ENCODE measurements around the gene AUNIP. TPM values are rescaled to one million over a fixed set of nuclear protein-coding genes. Genes with fewer than 3 reads are reported as not detected.

The AUNIP gene
- total and polyA plus RNA-seq, 2 of the 8 experiments (the other 6 are each of a cell fraction or from before 2014, with no cell fraction given): 18.6 to 23.2 TPM

DNA sequence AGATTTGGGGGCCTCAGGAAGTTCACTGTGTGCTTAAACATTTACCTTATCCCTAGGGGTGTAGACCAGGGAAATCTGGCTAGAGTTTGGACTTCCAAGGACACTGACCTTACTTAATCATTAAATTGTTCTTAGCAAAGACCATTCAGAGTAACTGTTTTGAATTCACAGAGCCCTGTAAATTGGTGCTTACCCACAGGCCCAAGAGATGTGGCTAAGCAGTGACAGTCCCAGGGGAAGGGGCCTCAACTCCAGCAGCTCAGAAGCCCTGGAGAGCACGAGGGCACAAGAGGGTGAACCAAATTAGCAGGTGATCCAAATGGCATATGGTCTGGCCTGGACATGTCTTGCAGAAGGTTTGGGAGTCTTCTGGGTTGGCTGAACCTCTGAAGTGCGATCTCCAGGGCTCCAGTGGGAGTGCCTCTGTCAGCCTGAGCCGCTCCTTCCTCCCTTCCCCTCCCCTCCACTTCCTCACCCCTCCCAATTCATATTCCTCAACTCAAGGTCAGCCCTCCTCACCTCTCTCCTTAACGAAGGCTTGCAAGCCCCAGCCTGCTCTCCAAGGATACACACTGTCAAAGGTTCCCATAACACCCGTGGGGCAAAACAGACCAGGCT is 11.9 kb upstream of the AUNIP start:
- H4K5ac ChIP-seq (ENCODE audit: insufficient read length, low read depth, low read length): no peak overlapping the region
- peaks cover 8% of the 10 kb centered on the region for H3K23me2 ChIP-seq (ENCODE audit: low read depth, low read length)
- no peak overlapping the region for H3K14ac ChIP-seq (ENCODE audit: insufficient read length)
- H2AK5ac ChIP-seq (ENCODE audit: low read depth, low read length): no peak overlapping the region
- DNase-seq (ENCODE audit: low read depth in 1 of 2, low spot score in 2 of 2): no peak
- H3K9me3 ChIP-seq (ENCODE audit: insufficient read depth in 2 of 2, low read depth in 1 of 2, low read length in 1 of 2): no peaks in the 10 kb centered on the region
- no peak overlapping the region for H3K23ac ChIP-seq (ENCODE audit: insufficient read length)
- no peak overlapping the region for H3K18ac ChIP-seq (ENCODE audit: extremely low read depth, low read length)
- H3K79me2 ChIP-seq (ENCODE audit: control insufficient read depth in 1 of 2, insufficient read depth in 2 of 2, low read length in 2 of 2): no peaks in the 10 kb centered on the region
- no peak overlapping the region for H4K8ac ChIP-seq (ENCODE audit: extremely low read depth, insufficient read depth, low read length)
- H3K4me2 ChIP-seq (ENCODE audit: insufficient read depth in 1 of 2, low read depth in 2 of 2, low read length in 2 of 2): no peak overlapping the region
- H2AFZ ChIP-seq (ENCODE audit: low read length): no peak overlapping the region
- no peaks in the 10 kb centered on the region for H3K36me3 ChIP-seq (ENCODE audit: control insufficient read depth in 2 of 4, insufficient read depth in 4 of 4, low read length in 3 of 4)
- H2BK120ac ChIP-seq (replicated peaks; ENCODE audit: low read depth, low read length): no peak overlapping the region
- no peak overlapping the region for H3K9ac ChIP-seq (replicated peaks in 1 of 4; ENCODE audit: extremely low read depth in 1 of 4, low read depth in 3 of 4, low read length in 3 of 4)
- FAIRE-seq: no peak
- no peak overlapping the region for H3K27ac ChIP-seq (ENCODE audit: low read depth, low read length)
- no peak overlapping the region for H3K56ac ChIP-seq (replicated peaks; ENCODE audit: insufficient read length, low read depth, low read length)
- H2BK12ac ChIP-seq (ENCODE audit: low read depth, low read length): no peak overlapping the region
- H3K4me1 ChIP-seq (replicated peaks in 1 of 4; ENCODE audit: control insufficient read depth in 3 of 4, insufficient read depth in 4 of 4, low read length in 3 of 4): peaks cover 3 to 23% (median 19%) of the 10 kb centered on the region in 4 experiments
- no peak overlapping the region for H3K4me3 ChIP-seq (ENCODE audit: extremely low read depth in 1 of 4, insufficient read depth in 2 of 4, low read depth in 3 of 4, low read length in 4 of 4)
- no peak overlapping the region for H2BK15ac ChIP-seq (ENCODE audit: low read length)
- 67% methylated on average over 4 of the region's 5 CpGs; no CpG with 5 or more reads in 1 of the 2 experiments for WGBS, 2 experiments (ENCODE audit: extremely low coverage in 1 of 2, insufficient coverage in 1 of 2, insufficient read length in 1 of 2, insufficient replicate concordance in 2 of 2, low coverage in 1 of 2, low lambda C conversion rate in 2 of 2, missing lambda C conversion rate in 1 of 2)
- POLR2A ChIA-PET (ENCODE audit: partially characterized antibody): interaction anchor here (1.1 to 1.7 kb wide), 3 partner anchors 9 to 36 kb away, joined by 3 to 8 read pairs (median 4); no protein-coding TSS in a partner anchor
- H3K4ac ChIP-seq (replicated peaks; ENCODE audit: insufficient read length, low read depth, low read length): no peak overlapping the region
- H3K79me1 ChIP-seq (ENCODE audit: low read depth, low read length): peaks cover 2% of the 10 kb centered on the region
- H3K27me3 ChIP-seq (replicated peaks in 1 of 4; ENCODE audit: control insufficient read depth in 3 of 4, extremely low read depth in 1 of 4, insufficient read depth in 3 of 4, low read length in 3 of 4): peaks cover 0 to 2% (median 0%) of the 10 kb centered on the region in 4 experiments; a peak in 2 of 7 replicates
- CTCF ChIA-PET (ENCODE audit: partially characterized antibody): interaction anchor here (0.9 to 1.5 kb wide), 4 partner anchors 18 to 139 kb away, joined by 3 to 4 read pairs (median 4); no protein-coding TSS in a partner anchor
- peak overlapping the region; percentile 60; the same call in 1 of the 2 replicates for H2BK5ac ChIP-seq (ENCODE audit: low read depth, low read length)
- no peaks in the 10 kb centered on the region for H4K20me1 ChIP-seq (replicated peaks in 1 of 2; ENCODE audit: control insufficient read depth in 1 of 2, insufficient read depth in 2 of 2, low read length in 2 of 2)
- no peak overlapping the region for H4K91ac ChIP-seq (replicated peaks; ENCODE audit: insufficient read length, low read length)
- no peak overlapping the region for H2BK20ac ChIP-seq (ENCODE audit: low read length)
- TF ChIP-seq SIRT6 (IDR thresholded peaks at IDR 0.05; ENCODE audit: low read length): no peak
- TF ChIP-seq, protein P1, sequence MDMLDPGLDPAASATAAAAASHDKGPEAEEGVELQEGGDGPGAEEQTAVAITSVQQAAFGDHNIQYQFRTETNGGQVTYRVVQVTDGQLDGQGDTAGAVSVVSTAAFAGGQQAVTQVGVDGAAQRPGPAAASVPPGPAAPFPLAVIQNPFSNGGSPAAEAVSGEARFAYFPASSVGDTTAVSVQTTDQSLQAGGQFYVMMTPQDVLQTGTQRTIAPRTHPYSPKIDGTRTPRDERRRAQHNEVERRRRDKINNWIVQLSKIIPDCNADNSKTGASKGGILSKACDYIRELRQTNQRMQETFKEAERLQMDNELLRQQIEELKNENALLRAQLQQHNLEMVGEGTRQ (IDR thresholded peaks at IDR 0.05; ENCODE audit: low read length): no peak
- no peak for TF ChIP-seq CHD2 (IDR thresholded peaks at IDR 0.05; ENCODE audit: low read length)
- no peak for TF ChIP-seq SP4 (IDR thresholded peaks at IDR 0.05; ENCODE audit: low read length)
- TF ChIP-seq CHD1 (IDR thresholded peaks at IDR 0.05; ENCODE audit: low read depth, low read length): no peak
- TF ChIP-seq CTBP2 (IDR thresholded peaks at IDR 0.05; ENCODE audit: borderline replicate concordance, insufficient read depth, insufficient read length, low read length): no peak
- TF ChIP-seq RNF2 (IDR thresholded peaks at IDR 0.05; ENCODE audit: borderline replicate concordance, low read depth, low read length, missing control alignments, poor library complexity, severe bottlenecking): no peak
- no peak for TF ChIP-seq EZH2 (IDR thresholded peaks at IDR 0.05; ENCODE audit: low read depth, low read length, severe bottlenecking)
- no peak for TF ChIP-seq SRF (IDR thresholded peaks at IDR 0.05; ENCODE audit: low read depth, low read length)
- TF ChIP-seq RBBP5 (IDR thresholded peaks at IDR 0.05; ENCODE audit: borderline replicate concordance, low read depth, low read length): no peak
- TF ChIP-seq ASH2L (IDR thresholded peaks at IDR 0.05; ENCODE audit: low read length): no peak

All from H1 (cell line).